C4-2B (cell line): Measurements from ENCODE around the gene OSM.

ENCODE experiments used
- CTCF ChIP-seq: fragments of 450-650 bp; conservative IDR thresholded peaks from 2 replicates; pipeline ENCODE4 v1.5.1; 2017; ENCODE audit warnings: mild to moderate bottlenecking
- ZFX ChIP-seq: fragments of 450-650 bp; IDR thresholded peaks from 2 replicates; pipeline ENCODE4 v1.6.1; 2017

- TF ChIP-seq CTCF = no peak
- no peak for TF ChIP-seq ZFX
Measured at GRCh38 chr22:30280505-30280904, 13.9 kb upstream of the OSM start.
